Activated B cell treated with CpG ODN at 0.5 μM for 24 hours (primary cell): Measurements from ENCODE around the gene TBL1X. TPM values are rescaled to one million over a fixed set of nuclear protein-coding genes. Genes with fewer than 3 reads are reported as not detected.

Experiments used
- ATAC-seq: fragments of 200-7000 bp; cut with Tn5 transposase; one replicate; pipeline ENCODE4 v1.10.0; 2021; ENCODE audit warnings: low read depth, mild to moderate bottlenecking, moderate library complexity
- CTCF ChIA-PET: fragments of 350-600 bp; sonication (Branson Sonifier 250); formaldehyde crosslinking; loops from one replicate; lab custom pipeline; 2021; ENCODE audit warnings: antibody characterized with exemption; lab: Charles Lee
- POLR2A ChIA-PET: fragments of 350-600 bp; sonication (Branson Sonifier 250); formaldehyde crosslinking; loops from one replicate; lab custom pipeline; 2021; ENCODE audit warnings: antibody characterized with exemption; lab: Charles Lee
- DNase-seq: peaks from one replicate; pipeline ENCODE4 v3.0.0; 2022
- H3K27ac Mint-ChIP-seq: one replicate; pipeline ENCODE4 v1.8.0; 2020; ENCODE audit warnings: mixed read lengths
- H3K27me3 Mint-ChIP-seq: one replicate; pipeline ENCODE4 v1.8.0; 2021; ENCODE audit warnings: mixed read lengths
- H3K36me3 Mint-ChIP-seq: one replicate; pipeline ENCODE4 v1.8.0; 2021; ENCODE audit warnings: low read depth, mixed read lengths
- H3K4me1 Mint-ChIP-seq: one replicate; pipeline ENCODE4 v1.8.0; 2021; ENCODE audit warnings: mixed read lengths
- H3K4me3 Mint-ChIP-seq: one replicate; pipeline ENCODE4 v1.8.0; 2020; ENCODE audit warnings: mild to moderate bottlenecking, mixed read lengths
- H3K9me3 Mint-ChIP-seq: one replicate; pipeline ENCODE4 v1.8.0; 2020; ENCODE audit warnings: mixed read lengths
- intact Hi-C: fragments of 100-400 bp; cut with micrococcal nuclease; formaldehyde crosslinking; loops from one replicate; pipeline ENCODE4 v1.15.1; 2024
- total RNA-seq: library from RNA; stranded (reverse); gene quantifications from 2 replicates; pipeline ENCODE4 v1.2.3, GENCODE V29; 2022
- TF ChIP-seq, protein P1 (sequence below): fragments of 200-600 bp; IDR thresholded peaks from one replicate; pipeline ENCODE4 v1.8.0; 2022; ENCODE audit warnings: antibody characterized with exemption, mild to moderate bottlenecking

TBL1X gene
- total RNA-seq, 1 donor from 2014 or later: 38.5 TPM

DNA sequence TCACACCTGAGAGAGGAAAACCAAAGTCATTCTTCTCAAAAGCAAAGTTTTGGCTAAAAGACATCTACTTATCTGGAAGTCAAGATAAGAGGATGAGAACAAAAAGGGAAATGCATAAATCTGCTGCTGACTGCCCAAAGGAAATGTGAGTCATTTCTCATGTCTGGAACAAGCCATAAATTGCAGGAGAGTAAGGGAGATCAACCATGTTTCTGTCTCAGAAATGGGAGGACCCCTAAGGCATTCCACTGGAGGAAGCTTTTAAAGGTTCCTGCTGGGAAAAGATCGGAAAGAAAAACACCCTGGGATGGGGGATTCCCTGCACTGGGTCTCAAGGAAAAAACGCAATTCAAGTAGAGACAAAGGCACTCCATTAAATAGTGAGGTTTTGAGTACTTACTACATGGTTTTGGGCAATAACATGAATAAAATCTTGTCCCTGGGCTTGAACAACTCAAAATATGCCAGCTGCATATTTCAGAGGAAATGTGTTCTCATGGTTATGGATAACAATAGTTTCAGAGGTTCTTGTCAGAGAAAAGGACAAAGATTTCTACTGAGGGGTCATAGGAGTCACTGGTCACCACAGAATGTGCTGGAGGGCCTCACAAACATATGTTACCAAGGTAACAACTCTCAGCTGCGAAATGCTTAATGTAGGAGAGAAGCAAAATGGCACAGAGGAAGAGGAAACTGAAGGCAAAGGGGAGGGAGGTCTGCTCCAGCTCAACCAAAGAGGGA is 281.5 kb downstream of the TBL1X start:
- peaks cover 4% of the 10 kb centered on the region for H3K36me3 Mint-ChIP-seq
- H3K4me1 Mint-ChIP-seq: peaks cover 4% of the 10 kb centered on the region
- intact Hi-C loops: no loop called here
- no peak overlapping the region for H3K27ac Mint-ChIP-seq
- no peak for ATAC-seq
- no peak for DNase-seq
- ChIA-PET CTCF (no interaction called here), POLR2A (interaction anchor here (0.7 kb wide), 1 partner anchor 408 kb away, joined by 6 read pairs; no protein-coding TSS in a partner anchor)
- H3K4me3 Mint-ChIP-seq: no peak overlapping the region
- TF ChIP-seq, protein P1, sequence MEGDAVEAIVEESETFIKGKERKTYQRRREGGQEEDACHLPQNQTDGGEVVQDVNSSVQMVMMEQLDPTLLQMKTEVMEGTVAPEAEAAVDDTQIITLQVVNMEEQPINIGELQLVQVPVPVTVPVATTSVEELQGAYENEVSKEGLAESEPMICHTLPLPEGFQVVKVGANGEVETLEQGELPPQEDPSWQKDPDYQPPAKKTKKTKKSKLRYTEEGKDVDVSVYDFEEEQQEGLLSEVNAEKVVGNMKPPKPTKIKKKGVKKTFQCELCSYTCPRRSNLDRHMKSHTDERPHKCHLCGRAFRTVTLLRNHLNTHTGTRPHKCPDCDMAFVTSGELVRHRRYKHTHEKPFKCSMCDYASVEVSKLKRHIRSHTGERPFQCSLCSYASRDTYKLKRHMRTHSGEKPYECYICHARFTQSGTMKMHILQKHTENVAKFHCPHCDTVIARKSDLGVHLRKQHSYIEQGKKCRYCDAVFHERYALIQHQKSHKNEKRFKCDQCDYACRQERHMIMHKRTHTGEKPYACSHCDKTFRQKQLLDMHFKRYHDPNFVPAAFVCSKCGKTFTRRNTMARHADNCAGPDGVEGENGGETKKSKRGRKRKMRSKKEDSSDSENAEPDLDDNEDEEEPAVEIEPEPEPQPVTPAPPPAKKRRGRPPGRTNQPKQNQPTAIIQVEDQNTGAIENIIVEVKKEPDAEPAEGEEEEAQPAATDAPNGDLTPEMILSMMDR: no peak
- H3K27me3 Mint-ChIP-seq: peaks cover 2% of the 10 kb centered on the region
- H3K9me3 Mint-ChIP-seq: peaks cover 4% of the 10 kb centered on the region

DNA sequence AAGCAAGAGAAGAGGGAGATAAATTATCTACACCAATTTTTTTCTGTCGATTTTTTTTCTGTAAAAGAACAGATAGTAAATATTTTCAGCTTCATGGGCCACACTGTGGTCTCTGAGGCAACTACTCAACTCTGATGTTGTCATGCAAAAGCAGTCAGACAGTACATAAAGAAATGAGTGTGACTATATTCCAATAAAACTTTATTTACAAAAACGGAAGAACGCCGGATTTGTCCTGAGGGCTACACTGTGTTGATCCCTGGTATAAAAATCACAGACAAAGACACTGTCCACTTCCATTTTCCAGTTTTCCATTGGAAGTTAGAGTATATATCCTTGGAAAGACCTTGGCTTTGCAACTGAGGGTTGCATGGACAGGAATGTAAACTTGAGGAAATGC is 282.8 kb downstream of the TBL1X start:
- POLR2A ChIA-PET: no interaction called here
- TF ChIP-seq, protein P1: no peak
- intact Hi-C loops: no loop called here

DNA sequence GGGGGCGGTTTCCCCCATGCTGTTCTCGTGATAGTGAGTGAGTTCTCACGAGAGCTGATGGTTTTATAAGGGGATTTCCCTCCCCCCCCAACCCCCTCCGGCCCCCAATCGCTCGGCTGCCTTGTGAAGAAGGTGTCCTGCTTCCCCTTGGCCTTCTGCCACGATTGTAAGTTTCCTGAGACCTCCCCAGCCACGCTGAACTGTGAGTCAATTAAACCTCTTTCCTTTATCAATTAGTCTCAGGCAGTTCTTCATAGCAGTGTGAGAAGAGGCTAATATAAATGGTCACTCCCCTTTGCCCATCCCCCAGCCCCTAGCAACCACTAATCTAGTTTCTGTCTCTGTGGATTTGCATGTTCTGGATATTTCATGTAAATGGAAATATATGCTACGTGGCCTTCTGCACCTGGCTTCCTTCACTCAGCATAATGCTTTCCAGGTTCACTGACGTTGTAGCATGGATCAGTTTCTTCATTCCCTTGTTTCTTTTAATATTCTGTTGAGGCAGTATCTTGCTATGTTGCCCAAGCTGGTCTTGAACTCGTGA is 284.4 kb downstream of the TBL1X start:
- peaks cover 4% of the 10 kb centered on the region for H3K9me3 Mint-ChIP-seq
- H3K27ac Mint-ChIP-seq: no peak overlapping the region
- ChIA-PET POLR2A (no interaction called here), CTCF (no interaction called here)
- ATAC-seq (no peak), DNase-seq (no peak)
- no peak overlapping the region for H3K4me3 Mint-ChIP-seq
- TF ChIP-seq, protein P1: no peak
- peaks cover 4% of the 10 kb centered on the region for H3K4me1 Mint-ChIP-seq
- intact Hi-C loops: no loop called here
- H3K36me3 Mint-ChIP-seq: peaks cover 4% of the 10 kb centered on the region
- peaks cover 2% of the 10 kb centered on the region for H3K27me3 Mint-ChIP-seq

More for the DNA sequence above, 282.8 kb downstream of the TBL1X start:
- CTCF ChIA-PET: no interaction called here
- Mint-ChIP-seq H3K4me1 (peaks cover 4% of the 10 kb centered on the region), H3K4me3 (no peak overlapping the region), H3K27me3 (peaks cover 2% of the 10 kb centered on the region), H3K27ac (no peak overlapping the region), H3K9me3 (peaks cover 4% of the 10 kb centered on the region), H3K36me3 (peaks cover 4% of the 10 kb centered on the region)
- no peak for DNase-seq
- no peak for ATAC-seq

DNA sequence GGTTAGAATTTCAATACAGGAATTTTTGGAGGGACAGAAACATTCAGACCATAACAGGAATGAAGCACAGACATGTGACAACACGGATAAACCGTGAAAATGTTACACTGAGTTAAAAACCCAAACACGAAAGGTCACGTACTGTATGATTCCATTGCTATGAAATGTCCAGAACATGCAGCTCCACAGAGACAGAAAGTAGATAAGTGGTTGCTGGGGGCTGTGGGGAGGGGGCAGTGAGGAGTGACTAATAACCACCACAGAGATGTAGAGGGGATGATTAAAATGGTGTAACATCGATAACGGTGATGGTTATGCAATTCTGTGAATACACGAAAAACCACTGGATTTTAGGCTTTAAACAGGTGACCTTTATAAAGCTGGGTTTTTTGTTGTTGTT is 292.5 kb downstream of the TBL1X start:
- intact Hi-C loops: no loop called here
- H3K36me3 Mint-ChIP-seq: no peaks in the 10 kb centered on the region
- no peak overlapping the region for H3K27ac Mint-ChIP-seq
- no peak overlapping the region for H3K4me3 Mint-ChIP-seq
- TF ChIP-seq, protein P1: no peak
- H3K9me3 Mint-ChIP-seq: no peaks in the 10 kb centered on the region
- ATAC-seq: no peak
- no peaks in the 10 kb centered on the region for H3K4me1 Mint-ChIP-seq
- H3K27me3 Mint-ChIP-seq: peaks cover 3% of the 10 kb centered on the region
- ChIA-PET POLR2A (no interaction called here), CTCF (no interaction called here)
- no peak for DNase-seq

DNA sequence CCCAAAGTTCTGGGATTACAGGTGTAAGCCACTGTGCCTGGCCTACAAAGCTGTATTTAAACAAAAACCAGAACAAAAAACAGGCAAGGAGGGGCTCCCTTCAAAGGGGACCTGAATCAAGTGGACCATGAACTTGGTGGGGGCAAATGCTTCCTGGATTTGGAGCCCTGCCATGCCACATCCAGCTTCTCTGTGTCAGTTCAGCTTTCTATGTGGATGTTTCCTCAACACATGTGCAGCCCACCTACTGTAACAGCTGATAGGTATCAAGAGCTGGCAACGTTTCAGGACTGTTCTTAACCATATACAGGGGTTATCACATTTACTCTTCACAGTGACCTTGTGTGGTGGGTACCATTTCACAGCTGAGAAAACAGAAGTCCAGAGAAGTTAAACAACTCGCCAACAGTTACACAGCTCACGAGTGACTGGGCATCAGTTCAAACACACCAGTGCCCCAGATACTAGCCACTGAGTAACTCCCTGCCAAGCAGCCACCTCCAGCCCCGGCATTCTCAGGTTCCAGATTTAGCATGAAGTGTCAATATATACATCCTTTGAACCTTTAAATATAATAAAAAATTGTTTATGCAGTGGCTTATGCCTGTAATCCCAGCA is 293.3 kb downstream of the TBL1X start:
- H3K4me3 Mint-ChIP-seq: no peak overlapping the region
- CTCF ChIA-PET: no interaction called here
- POLR2A ChIA-PET: no interaction called here
- no peaks in the 10 kb centered on the region for H3K9me3 Mint-ChIP-seq
- H3K4me1 Mint-ChIP-seq: no peaks in the 10 kb centered on the region
- no peak overlapping the region for H3K27ac Mint-ChIP-seq
- intact Hi-C loops: no loop called here
- DNase-seq (no peak), ATAC-seq (no peak)
- TF ChIP-seq, protein P1: no peak
- H3K27me3 Mint-ChIP-seq: peaks cover 3% of the 10 kb centered on the region
- no peaks in the 10 kb centered on the region for H3K36me3 Mint-ChIP-seq
